Gastrocnemius medialis (tissue), 4 donors: ENCODE data around the gene ENO1. TPM values are rescaled to one million over a fixed set of nuclear protein-coding genes. Genes with fewer than 3 reads are reported as not detected.
A peak's percentile ranks its signal among the peaks of the same experiment; 100 is the strongest.
"Not testable (repeated sequence)": the region's sequence is repeated elsewhere in the genome, so short reads cannot be mapped to it uniquely, and the experiment has no call there.

Experiments
- ATAC-seq, 2 donors: fragments of 150-250 bp; one replicate each; pipeline ENCODE4 v1.9.1; 2016
- DNase-seq, 2 donors: peaks; one replicate each; pipeline ENCODE4 v3.0.0-alpha.2; 2019
- H3K27ac ChIP-seq, 4 donors: fragments of 200-600 bp; sonication (generic); 1 replicate in 1 of 4; 2 replicates in 3 of 4; pipeline ENCODE4 v1.5.1; 2016 to 2018; ENCODE audit warnings: mild to moderate bottlenecking in 2 of 4, moderate library complexity in 1 of 4
- H3K27me3 ChIP-seq, 3 donors: fragments of 200-600 bp; sonication (generic) in 2 of 3; 1 replicate in 1 of 3; 2 replicates in 2 of 3; pipeline versions ENCODE4 v1.5.1 to v1.6.0; 2016 to 2019; ENCODE audit warnings: mild to moderate bottlenecking in 1 of 3, moderate library complexity in 1 of 3
- H3K36me3 ChIP-seq, 2 donors: fragments of 200-600 bp; sonication (generic) in 1 of 2; one replicate each; pipeline ENCODE4 v1.5.1; 2017 to 2018
- H3K4me1 ChIP-seq, 2 donors: fragments of 200-600 bp; sonication (generic) in 1 of 2; one replicate each; pipeline ENCODE4 v1.5.1; 2016 to 2017; ENCODE audit warnings: mild to moderate bottlenecking in 2 of 2
- H3K4me3 ChIP-seq, 4 donors: fragments of 200-600 bp; sonication (generic) in 3 of 4; 1 replicate in 1 of 4; 2 replicates in 3 of 4; pipeline ENCODE4 v1.5.1; 2016 to 2019; ENCODE audit warnings: mild to moderate bottlenecking in 2 of 4
- H3K9me3 ChIP-seq, 3 donors: fragments of 200-600 bp; sonication (generic) in 2 of 3; 1 replicate in 1 of 3; 2 replicates in 2 of 3; pipeline ENCODE4 v1.5.1; 2016 to 2019
- CTCF ChIP-seq, 5 experiments: fragments of 450-650 bp in 3 of 5; fragments of 200-600 bp in 2 of 5; sonication (generic) in 2 of 5; IDR thresholded peaks in 4 of 5; conservative IDR thresholded peaks in 1 of 5; 1 replicate in 4 of 5; 2 replicates in 1 of 5; pipeline ENCODE4 v1.5.1; 2016 to 2019; ENCODE audit warnings: antibody characterized with exemption in 5 of 5, mild to moderate bottlenecking in 3 of 5, moderate library complexity in 3 of 5
- POLR2A ChIP-seq, 2 donors: fragments of 450-650 bp; IDR thresholded peaks; one replicate each; pipeline ENCODE4 v1.6.1; 2017; ENCODE audit warnings: antibody characterized with exemption in 2 of 2, mild to moderate bottlenecking in 2 of 2, moderate library complexity in 2 of 2
- in situ Hi-C, 4 donors: fragments of 200-750 bp; cut with MboI; loops; one replicate each; pipeline versions ENCODE4 v1.15.0 to v1.8.0; 2017; ENCODE audit warnings: low sequenced_read_pairs in 4 of 4
- intact Hi-C: fragments of 100-400 bp; cut with DNase I; formaldehyde crosslinking; loops from one replicate; pipeline ENCODE4 v1.15.1; 2023; ENCODE audit warnings: low total_unique reads
- total RNA-seq, 4 donors: library from RNA; depleted of rRNA; stranded (reverse); fragments of >200 nt; gene quantifications; one replicate each; pipeline versions ENCODE4 v1.1.0 to v1.2.3, GENCODE V29; 2016

The ENO1 gene
- total RNA-seq, 4 donors from 2014 or later: 112 to 354 (median 209) TPM

- no peaks in the 10 kb centered on the region for H3K4me1 ChIP-seq
- in situ Hi-C loops: loop anchor here in 2 of 4 donors (25.0 kb wide), 1 partner anchor 282 kb away; no protein-coding TSS in a partner anchor
- no peaks in the 10 kb centered on the region for H3K9me3 ChIP-seq
- DNase-seq: no peak
- no peaks in the 10 kb centered on the region for H3K27me3 ChIP-seq
- intact Hi-C loops: no loop called here
- no peak overlapping the region for H3K4me3 ChIP-seq
- H3K36me3 ChIP-seq: no peaks in the 10 kb centered on the region
- no peak overlapping the region for H3K27ac ChIP-seq
- TF ChIP-seq POLR2A (IDR thresholded peaks at IDR 0.05) (no peak), CTCF (IDR thresholded peaks at IDR 0.05 in 4 of 5, conservative IDR thresholded peaks at IDR 0.05 in 1 of 5) (no peak)
- ATAC-seq: no peak
Measured at GRCh38 chr1:8905582-8906191, 27.2 kb upstream of the ENO1 start.

- Histone ChIP-seq H3K4me3 (no peak overlapping the region), H3K27ac (no peak overlapping the region), H3K36me3 (no peaks in the 10 kb centered on the region), H3K27me3 (no peaks in the 10 kb centered on the region), H3K9me3 (no peaks in the 10 kb centered on the region), H3K4me1 (no peaks in the 10 kb centered on the region)
- in situ Hi-C loops (loop anchor here in 2 of 4 donors (25.0 kb wide), 1 partner anchor 283 kb away; no protein-coding TSS in a partner anchor), intact Hi-C loops (no loop called here)
- TF ChIP-seq CTCF (IDR thresholded peaks at IDR 0.05 in 4 of 5, conservative IDR thresholded peaks at IDR 0.05 in 1 of 5) (no peak), POLR2A (IDR thresholded peaks at IDR 0.05) (no peak)
- ATAC-seq (peak; percentile 35 to 69), DNase-seq (peak; percentile 9 to 49)
Measured at GRCh38 chr1:8903908-8904650, 25.6 kb upstream of the ENO1 start.

- ATAC-seq: no peak
- H3K27ac ChIP-seq: no peak overlapping the region
- in situ Hi-C loops: loop anchor here in 2 of 4 donors (25.0 kb wide), 1 partner anchor 284 kb away; no protein-coding TSS in a partner anchor
- H3K36me3 ChIP-seq: no peaks in the 10 kb centered on the region
- intact Hi-C loops: no loop called here
- H3K9me3 ChIP-seq: no peaks in the 10 kb centered on the region
- H3K4me1 ChIP-seq: no peaks in the 10 kb centered on the region
- no peak for TF ChIP-seq POLR2A (IDR thresholded peaks at IDR 0.05)
- TF ChIP-seq CTCF (IDR thresholded peaks at IDR 0.05 in 4 of 5, conservative IDR thresholded peaks at IDR 0.05 in 1 of 5): no peak
- DNase-seq: no peak
- no peak overlapping the region for H3K4me3 ChIP-seq
- H3K27me3 ChIP-seq: no peaks in the 10 kb centered on the region
Measured at GRCh38 chr1:8903410-8903809, 24.9 kb upstream of the ENO1 start.

- ATAC-seq: no peak
- in situ Hi-C loops: loop anchor here in 2 of 4 donors (25.0 kb wide), 1 partner anchor 285 kb away; no protein-coding TSS in a partner anchor
- Histone ChIP-seq H3K36me3 (no peaks in the 10 kb centered on the region), H3K4me3 (no peak overlapping the region), H3K4me1 (no peaks in the 10 kb centered on the region), H3K27ac (no peak overlapping the region), H3K9me3 (no peaks in the 10 kb centered on the region), H3K27me3 (no peaks in the 10 kb centered on the region)
- TF ChIP-seq CTCF (IDR thresholded peaks at IDR 0.05 in 4 of 5, conservative IDR thresholded peaks at IDR 0.05 in 1 of 5) (no peak), POLR2A (IDR thresholded peaks at IDR 0.05) (no peak)
- intact Hi-C loops: no loop called here
- DNase-seq: no peak
Measured at GRCh38 chr1:8902765-8903164, 24.3 kb upstream of the ENO1 start.

GRCh38 chr1:8900684-8901083, 22.2 kb upstream of the ENO1 start:
- DNase-seq, H3K36me3 ChIP-seq, H3K27ac ChIP-seq, intact Hi-C loops, H3K27me3 ChIP-seq, H3K4me1 ChIP-seq, H3K9me3 ChIP-seq, ATAC-seq, H3K4me3 ChIP-seq: not testable (repeated sequence)
- in situ Hi-C loops: loop anchor here in 2 of 4 donors (25.0 kb wide), 1 partner anchor 287 kb away; no protein-coding TSS in a partner anchor
